Measurements from ENCODE around the gene ARHGAP24. TPM values are rescaled to one million over a fixed set of nuclear protein-coding genes. Genes with fewer than 3 reads are reported as not detected.

The ARHGAP24 gene
- total RNA-seq, 3 donors from 2014 or later, result 20.6 to 60.2 (median 37.2) TPM

- Histone ChIP-seq H3K36me3 (no peaks in the 10 kb centered on the region), H3K4me3 (no peak overlapping the region), H3K4me1 (no peaks in the 10 kb centered on the region), H3K27ac (no peak overlapping the region), H3K9me3 (no peaks in the 10 kb centered on the region), H3K27me3 (no peaks in the 10 kb centered on the region)
- DNase-seq (ENCODE audit: low spot score in 2 of 2), result no peak
- TF ChIP-seq POLR2A (IDR thresholded peaks at IDR 0.05), result no peak
- no peak for TF ChIP-seq POLR2AphosphoS5 (IDR thresholded peaks at IDR 0.05)
- TF ChIP-seq CTCF (IDR thresholded peaks at IDR 0.05), result no peak
- intact Hi-C loops (cut with DNase I; ENCODE audit: low total_unique reads), result no loop called here
These were observed 25.8 kb upstream of the ARHGAP24 start for GRCh38 chr4:85448906-85449890.

- Histone ChIP-seq H3K4me3 (no peak overlapping the region), H3K9me3 (no peaks in the 10 kb centered on the region), H3K27ac (no peak overlapping the region), H3K4me1 (no peaks in the 10 kb centered on the region), H3K27me3 (no peaks in the 10 kb centered on the region), H3K36me3 (no peaks in the 10 kb centered on the region)
- TF ChIP-seq CTCF (IDR thresholded peaks at IDR 0.05) (no peak), POLR2A (IDR thresholded peaks at IDR 0.05) (no peak), POLR2AphosphoS5 (IDR thresholded peaks at IDR 0.05) (no peak)
- intact Hi-C loops (cut with DNase I; ENCODE audit: low total_unique reads), result loop anchor here (10.0 kb wide), 1 partner anchor 1913 kb away; no protein-coding TSS in a partner anchor
- no peak for DNase-seq (ENCODE audit: low spot score in 2 of 2)
These were observed 22.8 kb upstream of the ARHGAP24 start for GRCh38 chr4:85452058-85452731.

GRCh38 chr4:85455942-85456341 lies 19.0 kb upstream of the ARHGAP24 start:
- no peak for DNase-seq (ENCODE audit: low spot score in 2 of 2)
- Histone ChIP-seq H3K36me3 (no peaks in the 10 kb centered on the region), H3K4me3 (no peak overlapping the region), H3K9me3 (no peaks in the 10 kb centered on the region), H3K4me1 (no peaks in the 10 kb centered on the region), H3K27me3 (no peaks in the 10 kb centered on the region), H3K27ac (no peak overlapping the region)
- TF ChIP-seq CTCF (IDR thresholded peaks at IDR 0.05) (no peak), POLR2A (IDR thresholded peaks at IDR 0.05) (no peak), POLR2AphosphoS5 (IDR thresholded peaks at IDR 0.05) (no peak)
- intact Hi-C loops (cut with DNase I; ENCODE audit: low total_unique reads), result loop anchor here (10.0 kb wide), 1 partner anchor 1909 kb away; no protein-coding TSS in a partner anchor

GRCh38 chr4:85457752-85458467 lies 17.0 kb upstream of the ARHGAP24 start:
- no peak for DNase-seq (ENCODE audit: low spot score in 2 of 2)
- Histone ChIP-seq H3K4me3 (no peak overlapping the region), H3K4me1 (no peaks in the 10 kb centered on the region), H3K27me3 (no peaks in the 10 kb centered on the region), H3K36me3 (no peaks in the 10 kb centered on the region), H3K27ac (peak overlapping the region in 1 of 2 donors; percentile 6), H3K9me3 (no peaks in the 10 kb centered on the region)
- TF ChIP-seq CTCF (IDR thresholded peaks at IDR 0.05) (no peak), POLR2A (IDR thresholded peaks at IDR 0.05) (no peak), POLR2AphosphoS5 (IDR thresholded peaks at IDR 0.05) (no peak)
- intact Hi-C loops (cut with DNase I; ENCODE audit: low total_unique reads), result loop anchor here (10.0 kb wide), 1 partner anchor 1907 kb away; no protein-coding TSS in a partner anchor

All from breast epithelium (tissue), 4 donors.